Hepatocyte (in vitro differentiated cells): Measurements from ENCODE around the gene FHIP2A.

Experiments
- EZH2 ChIP-seq: fragments of 200-600 bp; sonication (generic); IDR thresholded peaks from 2 replicates; pipeline ENCODE4 v1.6.1; 2016; ENCODE audit warnings: antibody characterized with exemption, mild to moderate bottlenecking, borderline replicate concordance
- TF ChIP-seq, protein P1 (sequence below): fragments of 200-600 bp; sonication (generic); IDR thresholded peaks from 2 replicates; pipeline ENCODE4 v1.5.1; 2016; ENCODE audit warnings: antibody characterized with exemption, mild to moderate bottlenecking; ENCODE audit not compliant: poor library complexity

DNA sequence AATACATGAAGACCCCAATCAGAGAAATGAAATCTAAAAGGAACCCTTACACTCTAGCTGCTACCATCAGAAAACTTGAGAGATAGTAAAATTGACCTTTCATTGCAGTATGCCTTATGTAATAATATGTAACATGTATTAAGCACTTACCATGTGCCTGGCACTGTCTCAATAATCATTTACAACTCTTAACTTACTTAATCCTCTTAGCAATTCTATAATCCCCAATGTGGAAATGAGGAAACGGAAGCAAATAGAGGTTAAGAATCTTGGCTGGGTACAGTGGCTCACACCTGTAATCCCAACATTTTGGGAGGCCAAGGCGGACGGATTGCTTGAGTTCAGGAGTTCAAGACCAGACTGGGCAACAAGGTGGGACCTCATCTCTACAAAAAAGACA, 29.8 kb upstream of the FHIP2A start:
- TF ChIP-seq, protein P1, sequence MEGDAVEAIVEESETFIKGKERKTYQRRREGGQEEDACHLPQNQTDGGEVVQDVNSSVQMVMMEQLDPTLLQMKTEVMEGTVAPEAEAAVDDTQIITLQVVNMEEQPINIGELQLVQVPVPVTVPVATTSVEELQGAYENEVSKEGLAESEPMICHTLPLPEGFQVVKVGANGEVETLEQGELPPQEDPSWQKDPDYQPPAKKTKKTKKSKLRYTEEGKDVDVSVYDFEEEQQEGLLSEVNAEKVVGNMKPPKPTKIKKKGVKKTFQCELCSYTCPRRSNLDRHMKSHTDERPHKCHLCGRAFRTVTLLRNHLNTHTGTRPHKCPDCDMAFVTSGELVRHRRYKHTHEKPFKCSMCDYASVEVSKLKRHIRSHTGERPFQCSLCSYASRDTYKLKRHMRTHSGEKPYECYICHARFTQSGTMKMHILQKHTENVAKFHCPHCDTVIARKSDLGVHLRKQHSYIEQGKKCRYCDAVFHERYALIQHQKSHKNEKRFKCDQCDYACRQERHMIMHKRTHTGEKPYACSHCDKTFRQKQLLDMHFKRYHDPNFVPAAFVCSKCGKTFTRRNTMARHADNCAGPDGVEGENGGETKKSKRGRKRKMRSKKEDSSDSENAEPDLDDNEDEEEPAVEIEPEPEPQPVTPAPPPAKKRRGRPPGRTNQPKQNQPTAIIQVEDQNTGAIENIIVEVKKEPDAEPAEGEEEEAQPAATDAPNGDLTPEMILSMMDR, result no peak
- no peak for TF ChIP-seq EZH2
